Measurements from ENCODE around the gene MALSU1. TPM values are rescaled to one million over a fixed set of nuclear protein-coding genes. Genes with fewer than 3 reads are reported as not detected.

Gene MALSU1
- total and polyA plus RNA-seq, 2 of the 13 experiments (the other 11 are each of a cell fraction or from before 2014, with no cell fraction given) = 72.0 to 141 TPM

- POLR2A ChIA-PET = interaction anchor here (0.6 to 4.0 kb wide), 7 partner anchors 12 to 42 kb away, joined by 3 to 69 read pairs (median 5); partner anchors contain the start of gene MALSU1
- Histone ChIP-seq H2AFZ (ENCODE audit: low read length) (no peak overlapping the region), H3K4me3 (replicated peaks in 1 of 3; ENCODE audit: insufficient read depth in 1 of 3, low read depth in 2 of 3, low read length in 3 of 3) (no peak overlapping the region), H3K9ac (ENCODE audit: insufficient read depth, low read depth, low read length) (no peak overlapping the region), H4K20me1 (ENCODE audit: insufficient read depth, low read length) (no peaks in the 10 kb centered on the region), H3K9me3 (ENCODE audit: low read length) (peaks cover 8% of the 10 kb centered on the region; the same call in 1 of the 2 replicates), H3K36me3 (replicated peaks in 1 of 2; ENCODE audit: control insufficient read depth in 1 of 2, insufficient read depth in 2 of 2, low read length in 2 of 2) (peaks cover 13 to 45% of the 10 kb centered on the region in 2 experiments), H3K4me2 (ENCODE audit: low read depth, low read length) (peak overlapping the region; percentile 11; the same call in 1 of the 2 replicates), H3K79me2 (ENCODE audit: insufficient read depth, low read length) (no peaks in the 10 kb centered on the region), H3K27ac (ENCODE audit: extremely low read length, insufficient read depth, low read length) (peak overlapping the region; percentile 84), H3K4me1 (ENCODE audit: insufficient read depth, low read length) (peaks cover 77% of the 10 kb centered on the region), H3K27me3 (ENCODE audit: control insufficient read depth in 1 of 2, insufficient read depth in 2 of 2, low read length in 2 of 2) (no peaks in the 10 kb centered on the region)
- DNase-seq (ENCODE audit: low spot score) (no peak), FAIRE-seq (no peak), ATAC-seq (no peak)
- CTCF ChIA-PET (ENCODE audit: low intra/inter-chr PET ratio, low total read pairs) = no interaction called here
- WGBS (ENCODE audit: low lambda C conversion rate) = 89% methylated on average over 6 of the region's 6 CpGs
- TF ChIP-seq ZNF569 (CRISPR knock-in tag; IDR thresholded peaks at IDR 0.05; ENCODE audit: borderline replicate concordance) (no peak), ZBTB10 (CRISPR knock-in tag; IDR thresholded peaks at IDR 0.05; ENCODE audit: borderline replicate concordance) (no peak), ZNF432 (CRISPR knock-in tag; IDR thresholded peaks at IDR 0.05; ENCODE audit: borderline replicate concordance) (no peak), TBL1XR1 (IDR thresholded peaks at IDR 0.05; ENCODE audit: borderline replicate concordance, low read length, partially characterized antibody) (no peak), GLMP (CRISPR knock-in tag; IDR thresholded peaks at IDR 0.05; ENCODE audit: borderline replicate concordance) (no peak), REPIN1 (CRISPR knock-in tag; IDR thresholded peaks at IDR 0.05; ENCODE audit: borderline replicate concordance, low read depth) (no peak), ZNF160 (CRISPR knock-in tag; IDR thresholded peaks at IDR 0.05) (no peak), TARDBP (CRISPR knock-in tag; IDR thresholded peaks at IDR 0.05) (no peak), CENPT (CRISPR knock-in tag; IDR thresholded peaks at IDR 0.05; ENCODE audit: low read depth) (no peak), ZNF33A (CRISPR knock-in tag; IDR thresholded peaks at IDR 0.05; ENCODE audit: borderline replicate concordance) (no peak), MAFF (IDR thresholded peaks at IDR 0.05; ENCODE audit: low read depth, low read length) (no peak), ARID3A (IDR thresholded peaks at IDR 0.05; ENCODE audit: low read depth, low read length) (no peak), TFE3 (CRISPR knock-in tag; IDR thresholded peaks at IDR 0.05) (no peak), ZMAT3 (CRISPR knock-in tag; conservative IDR thresholded peaks at IDR 0.05) (no peak), ZNF251 (CRISPR knock-in tag; IDR thresholded peaks at IDR 0.05) (no peak)
- in situ Hi-C loops (cut with HindIII; ENCODE audit: extremely low pct_ligation_motif_present, low pct_unique_long_range_greater_than_20kb) = no loop called here
- BruUV-seq (replicated peaks) = no TSS peak
- intact Hi-C loops (cut with micrococcal nuclease; ENCODE audit: unreplicated experiment) = loop anchor here (5.0 kb wide), 1 partner anchor 38 kb away; the partner anchor contains the start of gene MALSU1
These were observed 36.5 kb downstream of the MALSU1 start for GRCh38 chr7:23335621-23336020.
